Nephron progenitor cell (in vitro differentiated cells): ENCODE data around the gene PARVA.

ENCODE experiments used
- DNase-seq: peaks from one replicate; pipeline ENCODE4 v3.0.0; 2021
- H3K27ac Mint-ChIP-seq: 2 replicates; pipeline ENCODE4 v1.8.0; 2021; ENCODE audit warnings: mild to moderate bottlenecking, moderate library complexity, mixed read lengths
- H3K27me3 Mint-ChIP-seq: 2 replicates; pipeline ENCODE4 v1.8.0; 2021; ENCODE audit warnings: mild to moderate bottlenecking, low read depth, mixed read lengths; ENCODE audit not compliant: poor library complexity
- H3K36me3 Mint-ChIP-seq: 2 replicates; pipeline ENCODE4 v1.8.0; 2021; ENCODE audit warnings: low read depth, mixed read lengths
- H3K4me1 Mint-ChIP-seq: 2 replicates; pipeline ENCODE4 v1.8.0; 2021; ENCODE audit warnings: mixed read lengths
- H3K4me3 Mint-ChIP-seq: 2 replicates; pipeline ENCODE4 v1.8.0; 2021; ENCODE audit warnings: mild to moderate bottlenecking, moderate library complexity, mixed read lengths
- H3K9me3 Mint-ChIP-seq: 2 replicates; pipeline ENCODE4 v1.8.0; 2021; ENCODE audit warnings: mild to moderate bottlenecking, moderate library complexity, mixed read lengths
- TF ChIP-seq, protein P1 (sequence below): fragments of 200-600 bp; sonication (generic); IDR thresholded peaks from 2 replicates; pipeline ENCODE4 v1.5.0; 2021; ENCODE audit warnings: antibody characterized with exemption

Gene PARVA

DNA sequence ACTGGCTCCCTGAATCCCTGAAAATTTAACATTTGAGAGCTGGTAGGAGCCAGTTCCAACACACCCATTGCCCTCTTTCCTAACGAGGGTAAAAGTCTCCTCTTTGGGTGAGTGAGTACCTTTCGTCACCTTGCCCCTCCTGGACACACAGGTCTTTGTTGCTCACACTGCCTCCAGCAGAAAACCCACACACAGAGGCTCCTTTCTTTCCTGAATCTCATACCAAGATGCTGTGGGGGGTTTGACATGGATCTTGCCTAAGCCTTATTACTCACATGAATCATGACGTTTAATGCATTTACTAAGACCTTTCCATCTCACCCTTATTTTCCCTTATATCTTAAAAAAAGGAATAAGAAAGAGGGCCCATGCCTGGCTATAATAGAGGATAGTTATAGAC is 53.0 kb downstream of the PARVA start:
- Mint-ChIP-seq H3K4me1 (peaks cover 52% of the 10 kb centered on the region), H3K36me3 (no peaks in the 10 kb centered on the region), H3K27ac (peak overlapping the region; percentile 61), H3K27me3 (peaks cover 7% of the 10 kb centered on the region), H3K9me3 (no peaks in the 10 kb centered on the region), H3K4me3 (no peak overlapping the region)
- no peak for DNase-seq
- TF ChIP-seq, protein P1, sequence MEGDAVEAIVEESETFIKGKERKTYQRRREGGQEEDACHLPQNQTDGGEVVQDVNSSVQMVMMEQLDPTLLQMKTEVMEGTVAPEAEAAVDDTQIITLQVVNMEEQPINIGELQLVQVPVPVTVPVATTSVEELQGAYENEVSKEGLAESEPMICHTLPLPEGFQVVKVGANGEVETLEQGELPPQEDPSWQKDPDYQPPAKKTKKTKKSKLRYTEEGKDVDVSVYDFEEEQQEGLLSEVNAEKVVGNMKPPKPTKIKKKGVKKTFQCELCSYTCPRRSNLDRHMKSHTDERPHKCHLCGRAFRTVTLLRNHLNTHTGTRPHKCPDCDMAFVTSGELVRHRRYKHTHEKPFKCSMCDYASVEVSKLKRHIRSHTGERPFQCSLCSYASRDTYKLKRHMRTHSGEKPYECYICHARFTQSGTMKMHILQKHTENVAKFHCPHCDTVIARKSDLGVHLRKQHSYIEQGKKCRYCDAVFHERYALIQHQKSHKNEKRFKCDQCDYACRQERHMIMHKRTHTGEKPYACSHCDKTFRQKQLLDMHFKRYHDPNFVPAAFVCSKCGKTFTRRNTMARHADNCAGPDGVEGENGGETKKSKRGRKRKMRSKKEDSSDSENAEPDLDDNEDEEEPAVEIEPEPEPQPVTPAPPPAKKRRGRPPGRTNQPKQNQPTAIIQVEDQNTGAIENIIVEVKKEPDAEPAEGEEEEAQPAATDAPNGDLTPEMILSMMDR: no peak

GRCh38 chr11:12430954-12431595 is 53.7 kb downstream of the PARVA start:
- Mint-ChIP-seq H3K4me3 (no peak overlapping the region), H3K36me3 (no peaks in the 10 kb centered on the region), H3K9me3 (no peaks in the 10 kb centered on the region), H3K27ac (peak overlapping the region; percentile 0), H3K27me3 (peaks cover 8% of the 10 kb centered on the region), H3K4me1 (peaks cover 52% of the 10 kb centered on the region)
- DNase-seq: no peak
- TF ChIP-seq, protein P1: no peak

DNA sequence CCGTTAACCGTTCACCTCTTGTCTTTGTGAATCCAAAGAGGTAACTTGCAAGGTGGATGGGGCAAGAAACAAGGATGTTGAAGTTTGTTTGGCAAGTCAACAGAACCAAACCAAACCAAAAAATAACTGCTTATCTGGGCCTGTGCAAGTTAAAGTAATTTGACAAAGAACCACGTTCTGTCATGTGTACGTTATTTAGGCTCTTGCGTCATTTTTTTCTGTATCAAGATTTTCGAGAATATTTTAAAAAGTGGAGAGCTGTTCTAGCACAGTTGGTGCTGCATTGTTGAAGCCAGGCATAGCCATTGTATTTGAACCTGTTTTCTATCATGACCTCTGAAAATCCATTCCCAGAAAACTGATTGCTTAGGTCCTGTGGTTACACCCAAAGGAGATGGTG is 55.1 kb downstream of the PARVA start:
- no peak overlapping the region for H3K4me3 Mint-ChIP-seq
- no peak overlapping the region for H3K27ac Mint-ChIP-seq
- H3K4me1 Mint-ChIP-seq: peaks cover 52% of the 10 kb centered on the region
- no peak for DNase-seq
- H3K36me3 Mint-ChIP-seq: peaks cover 6% of the 10 kb centered on the region
- no peaks in the 10 kb centered on the region for H3K9me3 Mint-ChIP-seq
- TF ChIP-seq, protein P1: no peak
- H3K27me3 Mint-ChIP-seq: peaks cover 8% of the 10 kb centered on the region

GRCh38 chr11:12433121-12433520 is 55.8 kb downstream of the PARVA start:
- TF ChIP-seq, protein P1: no peak
- Mint-ChIP-seq H3K27ac (peak overlapping the region; percentile 86), H3K36me3 (peaks cover 6% of the 10 kb centered on the region), H3K9me3 (no peaks in the 10 kb centered on the region), H3K4me3 (no peak overlapping the region), H3K4me1 (peaks cover 52% of the 10 kb centered on the region), H3K27me3 (peaks cover 6% of the 10 kb centered on the region)
- no peak for DNase-seq

- Mint-ChIP-seq H3K27ac (peak overlapping the region; percentile 86), H3K4me1 (peaks cover 52% of the 10 kb centered on the region), H3K27me3 (peaks cover 4% of the 10 kb centered on the region), H3K4me3 (no peak overlapping the region), H3K9me3 (no peaks in the 10 kb centered on the region), H3K36me3 (peaks cover 6% of the 10 kb centered on the region)
- TF ChIP-seq, protein P1: no peak
- DNase-seq: no peak
Observed at GRCh38 chr11:12433571-12434324, 56.4 kb downstream of the PARVA start.

- Mint-ChIP-seq H3K27me3 (peaks cover 4% of the 10 kb centered on the region), H3K27ac (peak overlapping the region; percentile 68), H3K4me3 (no peak overlapping the region), H3K9me3 (no peaks in the 10 kb centered on the region), H3K36me3 (peaks cover 6% of the 10 kb centered on the region), H3K4me1 (peaks cover 52% of the 10 kb centered on the region)
- no peak for DNase-seq
- TF ChIP-seq, protein P1: no peak
Observed at GRCh38 chr11:12434325-12434654, 56.9 kb downstream of the PARVA start.
